ENCODE results near the gene XPA. TPM values are rescaled to one million over a fixed set of nuclear protein-coding genes. Genes with fewer than 3 reads are reported as not detected.
A peak's percentile ranks its signal among the peaks of the same experiment; 100 is the strongest.
"Not testable (repeated sequence)": the region's sequence is repeated elsewhere in the genome, so short reads cannot be mapped to it uniquely, and the experiment has no call there.

XPA gene
- 10 to 100 TPM; 10.4 to 26.8 (median 11.5) TPM for total RNA-seq

GRCh38 chr9:97696803-97697601, at the start of gene XPA:
XPA (minus strand) TSS chr9:97697340; CDS start chr9:97697292, 48 bp downstream.
- whole genome bisulfite sequencing, 2 donors: 0 to 1% methylated on average over 16 to 29 of the region's 82 CpGs
- peak within 1 kb of the TSS; percentile 51 to 95 (median 82) for H3K4me3 ChIP-seq
- no peaks in the 10 kb centered on the region for H3K27me3 ChIP-seq
- peak within 1 kb of the TSS; percentile 87 to 97 (median 94) for H3K27ac ChIP-seq
- peak in 1 of 4 donors; percentile 31 for TF ChIP-seq EP300 (IDR thresholded peaks at IDR 0.05)
- peak in 2 of 6 experiments; percentile 19 to 35 for TF ChIP-seq CTCF (IDR thresholded peaks at IDR 0.05)
- peak in 3 of 4 donors; percentile 93 to 95 (median 94) for TF ChIP-seq POLR2A (IDR thresholded peaks at IDR 0.05)
- peak; percentile 78 to 95 for TF ChIP-seq POLR2AphosphoS5 (IDR thresholded peaks at IDR 0.05)
- H3K36me3 ChIP-seq: peaks cover 0 to 7% (median 0%) of the 10 kb centered on the region in 4 donors
- ATAC-seq (ENCODE audit: low FRiP score in 2 of 2): peak; percentile 98 to 100
- H3K4me1 ChIP-seq: peaks cover 21 to 30% (median 23%) of the 10 kb centered on the region in 4 donors
- DNase-seq: peak; percentile 98 to 99
- no peaks in the 10 kb centered on the region for H3K9me3 ChIP-seq

- Histone ChIP-seq H3K4me3 (no peak overlapping the region), H3K4me1 (peaks cover 6 to 11% (median 10%) of the 10 kb centered on the region in 4 donors), H3K27me3 (peaks cover 0 to 3% (median 0%) of the 10 kb centered on the region in 4 donors), H3K36me3 (no peaks in the 10 kb centered on the region), H3K27ac (no peak overlapping the region), H3K9me3 (peaks cover 0 to 8% (median 6%) of the 10 kb centered on the region in 4 donors)
- DNase-seq (no peak), ATAC-seq (ENCODE audit: low FRiP score in 2 of 2) (peak in 1 of 2 donors; percentile 50)
- WGBS, 2 donors: 35 to 38% methylated on average over 6 to 7 of the region's 7 CpGs
- TF ChIP-seq EP300 (IDR thresholded peaks at IDR 0.05): no peak
- TF ChIP-seq POLR2AphosphoS5 (IDR thresholded peaks at IDR 0.05): no peak
- no peak for TF ChIP-seq POLR2A (IDR thresholded peaks at IDR 0.05)
- TF ChIP-seq CTCF (IDR thresholded peaks at IDR 0.05): no peak
Observed at GRCh38 chr9:97744710-97745708, 47.9 kb upstream of the XPA start.

GRCh38 chr9:97744025-97744424, 46.9 kb upstream of the XPA start:
- 58 to 65% methylated on average over 7 of the region's 7 CpGs for WGBS, 2 donors
- H3K27ac ChIP-seq; DNase-seq; H3K36me3 ChIP-seq; H3K9me3 ChIP-seq; H3K27me3 ChIP-seq; ATAC-seq (ENCODE audit: low FRiP score in 2 of 2); H3K4me3 ChIP-seq: not testable (repeated sequence)
- peaks cover 6 to 11% (median 10%) of the 10 kb centered on the region in 4 donors for H3K4me1 ChIP-seq

GRCh38 chr9:97742545-97742944, 45.4 kb upstream of the XPA start:
- Histone ChIP-seq H3K36me3 (no peaks in the 10 kb centered on the region), H3K27me3 (peaks cover 0 to 7% (median 1%) of the 10 kb centered on the region in 4 donors), H3K9me3 (peaks cover 0 to 8% (median 6%) of the 10 kb centered on the region in 4 donors), H3K4me1 (peaks cover 6 to 11% (median 10%) of the 10 kb centered on the region in 4 donors), H3K4me3 (no peak overlapping the region), H3K27ac (no peak overlapping the region)
- DNase-seq (no peak), ATAC-seq (ENCODE audit: low FRiP score in 2 of 2) (no peak)
- no peak for TF ChIP-seq CTCF (IDR thresholded peaks at IDR 0.05)
- no peak for TF ChIP-seq POLR2A (IDR thresholded peaks at IDR 0.05)
- TF ChIP-seq EP300 (IDR thresholded peaks at IDR 0.05): no peak
- TF ChIP-seq POLR2AphosphoS5 (IDR thresholded peaks at IDR 0.05): no peak
- WGBS, 2 donors: 95 to 96% methylated on average over 10 of the region's 10 CpGs
